KMS-11 (cell line): ENCODE measurements around the gene BMP7.

Experiments used
- H2AFZ ChIP-seq: fragments of 200-600 bp; sonication (generic); 2 replicates; pipeline ENCODE4 v1.6.1; 2016; ENCODE audit warnings: antibody characterized with exemption, mixed run types, low read depth
- H3K27ac ChIP-seq: fragments of 200-600 bp; sonication (generic); 2 replicates; pipeline ENCODE4 v1.6.1; 2016; ENCODE audit warnings: mild to moderate bottlenecking, mixed run types
- H3K27me3 ChIP-seq: fragments of 200-600 bp; sonication (generic); 2 replicates; pipeline ENCODE4 v1.6.1; 2017; ENCODE audit warnings: mild to moderate bottlenecking, low read depth, mixed run types, moderate library complexity; ENCODE audit not compliant: insufficient read depth
- H3K36me3 ChIP-seq: fragments of 200-600 bp; sonication (generic); 2 replicates; pipeline ENCODE4 v1.6.1; 2017; ENCODE audit warnings: mild to moderate bottlenecking, mixed run types; ENCODE audit not compliant: insufficient read depth
- H3K4me1 ChIP-seq: fragments of 200-600 bp; sonication (generic); 2 replicates; pipeline ENCODE4 v1.6.1; 2016; ENCODE audit warnings: mild to moderate bottlenecking, low read depth, mixed run types; ENCODE audit not compliant: poor library complexity, severe bottlenecking
- H3K4me2 ChIP-seq: fragments of 200-600 bp; sonication (generic); 2 replicates; pipeline ENCODE4 v1.7.0; 2016; ENCODE audit warnings: mild to moderate bottlenecking, mixed run types
- H3K4me3 ChIP-seq: fragments of 200-600 bp; sonication (generic); IDR thresholded peaks from 2 replicates; pipeline ENCODE4 v1.6.1; 2017; ENCODE audit warnings: low read depth, low read length, mixed read lengths; ENCODE audit not compliant: insufficient read depth
- H3K79me2 ChIP-seq: fragments of 200-600 bp; sonication (generic); 2 replicates; pipeline ENCODE4 v1.6.1; 2016; ENCODE audit warnings: low read depth, mixed run types; ENCODE audit not compliant: insufficient read depth
- H3K9ac ChIP-seq: fragments of 200-600 bp; sonication (generic); 2 replicates; pipeline ENCODE4 v1.6.1; 2016; ENCODE audit warnings: mild to moderate bottlenecking, mixed run types
- H4K20me1 ChIP-seq: fragments of 200-600 bp; sonication (generic); 2 replicates; pipeline ENCODE4 v1.6.1; 2016; ENCODE audit warnings: mild to moderate bottlenecking, mixed run types; ENCODE audit not compliant: insufficient read depth
- TF ChIP-seq, protein P1 (sequence below): fragments of 200-600 bp; sonication (generic); conservative IDR thresholded peaks from 2 replicates; pipeline ENCODE4 v1.6.1; 2017; ENCODE audit warnings: low read depth, mild to moderate bottlenecking, antibody characterized with exemption, low read length, moderate library complexity, mixed read lengths

BMP7 gene

DNA sequence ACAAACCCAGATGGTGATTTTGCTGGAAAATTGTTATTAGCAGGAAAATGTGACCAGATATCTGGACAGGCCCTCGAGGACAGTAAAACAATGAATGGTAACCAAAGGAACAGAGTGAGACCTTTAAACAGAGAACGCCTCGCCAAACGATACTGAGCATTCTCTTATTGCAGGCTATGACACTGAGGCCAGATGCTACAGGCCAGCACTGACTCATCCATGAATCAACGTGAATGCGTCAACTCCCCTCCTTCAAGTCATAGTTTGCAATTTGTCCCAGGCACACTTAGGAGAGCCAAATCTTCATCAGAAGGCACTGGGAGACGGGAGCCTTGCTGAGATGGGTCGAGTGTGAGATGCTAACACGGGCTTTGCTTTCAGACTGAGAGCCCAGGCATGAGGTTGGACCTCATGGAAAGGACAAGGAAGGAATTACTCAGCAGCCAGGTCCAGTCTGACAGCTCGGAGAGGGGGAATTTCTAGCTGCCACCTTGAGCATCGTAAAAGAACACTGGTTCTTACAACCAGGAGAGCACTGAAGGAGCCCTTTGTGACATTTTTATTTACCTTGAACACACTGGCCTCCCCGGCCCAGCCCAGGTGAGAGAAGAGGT, 60.7 kb downstream of the BMP7 start:
- TF ChIP-seq, protein P1, sequence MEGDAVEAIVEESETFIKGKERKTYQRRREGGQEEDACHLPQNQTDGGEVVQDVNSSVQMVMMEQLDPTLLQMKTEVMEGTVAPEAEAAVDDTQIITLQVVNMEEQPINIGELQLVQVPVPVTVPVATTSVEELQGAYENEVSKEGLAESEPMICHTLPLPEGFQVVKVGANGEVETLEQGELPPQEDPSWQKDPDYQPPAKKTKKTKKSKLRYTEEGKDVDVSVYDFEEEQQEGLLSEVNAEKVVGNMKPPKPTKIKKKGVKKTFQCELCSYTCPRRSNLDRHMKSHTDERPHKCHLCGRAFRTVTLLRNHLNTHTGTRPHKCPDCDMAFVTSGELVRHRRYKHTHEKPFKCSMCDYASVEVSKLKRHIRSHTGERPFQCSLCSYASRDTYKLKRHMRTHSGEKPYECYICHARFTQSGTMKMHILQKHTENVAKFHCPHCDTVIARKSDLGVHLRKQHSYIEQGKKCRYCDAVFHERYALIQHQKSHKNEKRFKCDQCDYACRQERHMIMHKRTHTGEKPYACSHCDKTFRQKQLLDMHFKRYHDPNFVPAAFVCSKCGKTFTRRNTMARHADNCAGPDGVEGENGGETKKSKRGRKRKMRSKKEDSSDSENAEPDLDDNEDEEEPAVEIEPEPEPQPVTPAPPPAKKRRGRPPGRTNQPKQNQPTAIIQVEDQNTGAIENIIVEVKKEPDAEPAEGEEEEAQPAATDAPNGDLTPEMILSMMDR = no peak
- Histone ChIP-seq H3K9ac (no peak overlapping the region), H3K27ac (no peak overlapping the region), H3K4me3 (no peak overlapping the region), H3K4me1 (peaks cover 3% of the 10 kb centered on the region), H2AFZ (no peak overlapping the region), H4K20me1 (no peaks in the 10 kb centered on the region), H3K36me3 (no peaks in the 10 kb centered on the region), H3K4me2 (no peak overlapping the region), H3K79me2 (no peaks in the 10 kb centered on the region), H3K27me3 (no peaks in the 10 kb centered on the region)

DNA sequence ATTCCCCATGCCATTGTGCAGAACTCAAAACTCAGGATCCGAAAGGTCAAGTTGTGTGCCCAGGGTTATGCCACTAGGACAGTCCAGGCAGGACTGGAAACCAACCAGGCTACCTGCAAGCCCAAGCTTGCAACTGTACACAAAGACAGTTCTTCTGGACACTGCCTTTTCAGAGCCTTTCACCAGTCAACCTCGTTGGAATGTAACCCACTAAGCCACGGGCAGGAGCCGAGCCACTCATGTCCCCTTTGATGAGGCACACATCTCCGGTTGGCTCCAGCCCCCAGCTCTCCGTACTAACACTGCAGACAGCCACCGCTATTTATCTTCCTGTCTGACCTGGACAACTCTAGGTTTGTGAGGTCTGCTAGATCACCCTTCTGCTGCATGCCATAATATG, 62.5 kb downstream of the BMP7 start:
- H3K27me3 ChIP-seq = no peaks in the 10 kb centered on the region
- H4K20me1 ChIP-seq = no peaks in the 10 kb centered on the region
- peaks cover 3% of the 10 kb centered on the region for H3K4me1 ChIP-seq
- H3K36me3 ChIP-seq = no peaks in the 10 kb centered on the region
- TF ChIP-seq, protein P1 = no peak
- H3K27ac ChIP-seq = no peak overlapping the region
- no peak overlapping the region for H3K4me3 ChIP-seq
- no peak overlapping the region for H3K4me2 ChIP-seq
- H3K79me2 ChIP-seq = no peaks in the 10 kb centered on the region
- no peak overlapping the region for H3K9ac ChIP-seq
- H2AFZ ChIP-seq = no peak overlapping the region

DNA sequence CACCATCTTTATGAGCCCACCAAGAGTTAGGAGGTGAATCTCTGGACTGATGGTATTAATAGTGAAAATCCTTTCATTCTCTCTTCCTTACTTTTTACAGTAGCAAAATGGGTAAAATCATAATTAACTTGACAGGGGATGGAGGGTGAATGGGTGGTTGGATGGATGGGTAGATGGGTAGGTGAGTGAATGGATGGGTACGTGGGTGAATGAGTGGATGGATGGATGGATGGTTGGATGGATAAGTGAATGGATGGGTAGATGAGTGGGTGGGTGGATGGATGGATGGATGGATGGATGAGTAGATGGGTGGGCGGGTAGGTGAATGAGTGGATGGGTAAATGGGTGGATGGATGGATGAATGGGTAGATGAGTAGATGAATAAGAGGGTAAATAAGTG, 63.2 kb downstream of the BMP7 start:
- Histone ChIP-seq H3K27me3 (no peaks in the 10 kb centered on the region), H3K36me3 (no peaks in the 10 kb centered on the region), H2AFZ (no peak overlapping the region), H3K4me3 (no peak overlapping the region), H3K9ac (no peak overlapping the region), H3K79me2 (no peaks in the 10 kb centered on the region), H3K27ac (no peak overlapping the region), H4K20me1 (no peaks in the 10 kb centered on the region), H3K4me2 (no peak overlapping the region), H3K4me1 (peaks cover 3% of the 10 kb centered on the region)
- TF ChIP-seq, protein P1 = no peak

DNA sequence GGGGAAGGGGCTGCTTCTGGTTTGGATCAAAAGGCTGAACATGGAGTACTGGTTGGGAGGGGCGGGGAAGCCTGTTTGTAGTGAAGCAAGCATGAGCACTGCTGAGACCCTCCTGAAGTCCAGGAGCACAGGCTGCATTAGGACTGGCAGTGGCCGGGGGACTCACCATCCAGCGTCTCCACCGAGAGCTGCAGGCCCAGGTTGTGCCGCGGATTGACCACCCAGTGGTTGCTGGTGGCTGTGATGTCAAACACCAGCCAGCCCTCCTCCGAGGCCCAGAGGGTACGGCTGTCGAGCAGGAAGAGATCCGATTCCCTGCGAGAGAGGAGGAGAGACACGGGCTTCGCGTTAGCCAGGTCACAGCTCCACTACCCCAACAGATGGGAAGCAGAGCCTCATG, 64.1 kb downstream of the BMP7 start:
- no peaks in the 10 kb centered on the region for H3K27me3 ChIP-seq

More for the DNA sequence above, 64.1 kb downstream of the BMP7 start:
- TF ChIP-seq, protein P1 = no peak
- Histone ChIP-seq H3K27ac (no peak overlapping the region), H3K4me3 (no peak overlapping the region), H3K36me3 (no peaks in the 10 kb centered on the region), H3K79me2 (no peaks in the 10 kb centered on the region), H4K20me1 (no peaks in the 10 kb centered on the region), H3K4me2 (no peak overlapping the region), H2AFZ (no peak overlapping the region), H3K4me1 (no peaks in the 10 kb centered on the region), H3K9ac (no peak overlapping the region)
